Activated B cell treated with CpG ODN at 0.5 μM for 24 hours (primary cell): Measurements from ENCODE around the gene PCNP. TPM values are rescaled to one million over a fixed set of nuclear protein-coding genes. Genes with fewer than 3 reads are reported as not detected.
"Not testable (repeated sequence)": the region's sequence is repeated elsewhere in the genome, so short reads cannot be mapped to it uniquely, and the experiment has no call there.

Experiments
- ATAC-seq: fragments of 200-7000 bp; cut with Tn5 transposase; one replicate; pipeline ENCODE4 v1.10.0; 2021; ENCODE audit warnings: low read depth, mild to moderate bottlenecking, moderate library complexity
- CTCF ChIA-PET: fragments of 350-600 bp; sonication (Branson Sonifier 250); formaldehyde crosslinking; loops from one replicate; lab custom pipeline; 2021; ENCODE audit warnings: antibody characterized with exemption; lab: Charles Lee
- POLR2A ChIA-PET: fragments of 350-600 bp; sonication (Branson Sonifier 250); formaldehyde crosslinking; loops from one replicate; lab custom pipeline; 2021; ENCODE audit warnings: antibody characterized with exemption; lab: Charles Lee
- DNase-seq: peaks from one replicate; pipeline ENCODE4 v3.0.0; 2022
- H3K27ac Mint-ChIP-seq: one replicate; pipeline ENCODE4 v1.8.0; 2020; ENCODE audit warnings: mixed read lengths
- H3K27me3 Mint-ChIP-seq: one replicate; pipeline ENCODE4 v1.8.0; 2021; ENCODE audit warnings: mixed read lengths
- H3K36me3 Mint-ChIP-seq: one replicate; pipeline ENCODE4 v1.8.0; 2021; ENCODE audit warnings: low read depth, mixed read lengths
- H3K4me1 Mint-ChIP-seq: one replicate; pipeline ENCODE4 v1.8.0; 2021; ENCODE audit warnings: mixed read lengths
- H3K4me3 Mint-ChIP-seq: one replicate; pipeline ENCODE4 v1.8.0; 2020; ENCODE audit warnings: mild to moderate bottlenecking, mixed read lengths
- H3K9me3 Mint-ChIP-seq: one replicate; pipeline ENCODE4 v1.8.0; 2020; ENCODE audit warnings: mixed read lengths
- intact Hi-C: fragments of 100-400 bp; cut with micrococcal nuclease; formaldehyde crosslinking; loops from one replicate; pipeline ENCODE4 v1.15.1; 2024
- total RNA-seq: library from RNA; stranded (reverse); gene quantifications from 2 replicates; pipeline ENCODE4 v1.2.3, GENCODE V29; 2022
- TF ChIP-seq, protein P1 (sequence below): fragments of 200-600 bp; IDR thresholded peaks from one replicate; pipeline ENCODE4 v1.8.0; 2022; ENCODE audit warnings: antibody characterized with exemption, mild to moderate bottlenecking

Gene PCNP
- total RNA-seq, 1 donor from 2014 or later = 149 TPM

DNA sequence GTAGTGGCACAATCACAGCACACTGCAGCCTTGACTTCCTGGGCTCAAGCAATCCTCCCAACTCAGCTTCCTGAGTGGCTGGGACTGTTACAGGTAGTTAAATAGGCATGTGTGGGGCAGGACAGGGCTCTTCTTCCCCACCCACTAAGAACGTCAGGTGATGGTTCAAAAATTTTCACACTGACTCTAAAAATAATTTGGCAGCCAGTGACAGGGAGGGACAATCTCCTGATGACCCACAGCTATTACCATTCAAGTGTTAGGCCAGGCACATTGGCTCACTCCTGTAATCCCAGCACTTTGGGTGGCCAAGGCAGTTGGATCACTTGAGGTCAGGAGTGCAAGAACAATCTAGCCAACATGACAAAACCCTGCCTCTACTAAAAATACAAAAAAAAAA lies 24.5 kb upstream of the PCNP start:
- ChIA-PET CTCF (no interaction called here), POLR2A (interaction anchor here (0.6 kb wide), 1 partner anchor 43 kb away, joined by 6 read pairs; no protein-coding TSS in a partner anchor)
- ATAC-seq (no peak), DNase-seq (no peak)
- intact Hi-C loops = no loop called here
- TF ChIP-seq, protein P1, sequence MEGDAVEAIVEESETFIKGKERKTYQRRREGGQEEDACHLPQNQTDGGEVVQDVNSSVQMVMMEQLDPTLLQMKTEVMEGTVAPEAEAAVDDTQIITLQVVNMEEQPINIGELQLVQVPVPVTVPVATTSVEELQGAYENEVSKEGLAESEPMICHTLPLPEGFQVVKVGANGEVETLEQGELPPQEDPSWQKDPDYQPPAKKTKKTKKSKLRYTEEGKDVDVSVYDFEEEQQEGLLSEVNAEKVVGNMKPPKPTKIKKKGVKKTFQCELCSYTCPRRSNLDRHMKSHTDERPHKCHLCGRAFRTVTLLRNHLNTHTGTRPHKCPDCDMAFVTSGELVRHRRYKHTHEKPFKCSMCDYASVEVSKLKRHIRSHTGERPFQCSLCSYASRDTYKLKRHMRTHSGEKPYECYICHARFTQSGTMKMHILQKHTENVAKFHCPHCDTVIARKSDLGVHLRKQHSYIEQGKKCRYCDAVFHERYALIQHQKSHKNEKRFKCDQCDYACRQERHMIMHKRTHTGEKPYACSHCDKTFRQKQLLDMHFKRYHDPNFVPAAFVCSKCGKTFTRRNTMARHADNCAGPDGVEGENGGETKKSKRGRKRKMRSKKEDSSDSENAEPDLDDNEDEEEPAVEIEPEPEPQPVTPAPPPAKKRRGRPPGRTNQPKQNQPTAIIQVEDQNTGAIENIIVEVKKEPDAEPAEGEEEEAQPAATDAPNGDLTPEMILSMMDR = no peak
- Mint-ChIP-seq H3K36me3 (no peaks in the 10 kb centered on the region), H3K27ac (no peak overlapping the region), H3K9me3 (no peaks in the 10 kb centered on the region), H3K4me1 (no peaks in the 10 kb centered on the region), H3K27me3 (no peaks in the 10 kb centered on the region), H3K4me3 (no peak overlapping the region)

DNA sequence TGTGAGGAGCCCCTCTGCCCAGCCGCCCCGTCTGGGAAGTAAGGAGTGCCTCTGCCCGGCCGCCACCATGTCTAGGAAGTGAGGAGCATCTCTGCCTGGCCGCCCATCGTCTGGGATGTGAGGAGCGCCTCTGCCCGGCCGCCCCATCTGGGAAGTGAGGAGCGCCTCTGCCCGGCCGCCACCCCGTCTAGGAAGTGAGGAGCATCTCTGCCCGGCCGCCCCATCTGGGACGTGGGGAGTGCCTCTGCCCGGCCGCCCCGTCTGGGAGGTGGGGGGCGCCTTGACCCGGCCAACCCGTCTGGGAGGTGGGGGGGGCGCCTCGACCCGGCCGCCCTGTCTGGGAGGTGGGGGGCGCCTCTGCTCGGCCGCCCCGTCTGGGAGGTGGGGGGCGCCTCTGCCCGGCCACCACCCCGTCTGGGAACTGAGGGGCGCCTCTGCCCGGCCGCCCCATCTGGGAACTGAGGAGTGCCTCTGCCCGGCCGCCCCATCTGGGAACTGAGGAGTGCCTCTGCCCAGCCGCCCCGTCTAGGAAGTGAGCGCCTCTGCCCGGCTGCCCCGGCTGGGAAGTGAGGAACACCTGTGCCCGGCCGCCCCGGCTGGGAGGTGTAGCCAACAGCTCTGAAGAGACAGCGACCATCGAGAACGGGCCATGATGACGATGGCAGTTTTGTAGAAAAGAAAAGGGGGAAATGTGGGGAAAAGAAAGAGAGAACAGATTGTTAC lies 22.5 kb upstream of the PCNP start:
- H3K27ac Mint-ChIP-seq, H3K4me3 Mint-ChIP-seq, ATAC-seq, intact Hi-C loops, H3K9me3 Mint-ChIP-seq, H3K4me1 Mint-ChIP-seq, CTCF ChIA-PET, DNase-seq, H3K27me3 Mint-ChIP-seq, POLR2A ChIA-PET, H3K36me3 Mint-ChIP-seq: not testable (repeated sequence)

DNA sequence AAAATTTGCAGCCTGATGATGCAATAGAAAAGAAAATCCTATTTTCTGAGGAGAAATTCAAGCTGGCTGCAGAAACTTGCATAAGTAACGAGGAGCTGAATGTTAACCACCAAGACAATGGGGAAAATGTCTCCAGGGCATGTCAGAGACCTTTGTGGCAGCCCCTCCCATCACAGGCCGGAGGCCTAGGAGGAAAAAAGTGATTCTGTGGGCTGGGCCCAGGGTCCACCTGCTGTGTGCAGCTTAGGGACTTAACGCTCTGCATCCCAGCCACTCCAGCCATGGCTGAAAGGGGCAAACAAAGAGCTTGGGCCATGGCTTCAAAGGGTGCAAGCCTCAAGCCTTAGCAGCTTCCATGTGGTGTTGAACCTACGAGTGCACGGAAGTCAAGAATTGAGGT lies 20.6 kb upstream of the PCNP start:
- H3K9me3 Mint-ChIP-seq, H3K27me3 Mint-ChIP-seq, H3K27ac Mint-ChIP-seq, DNase-seq, ATAC-seq, H3K36me3 Mint-ChIP-seq, CTCF ChIA-PET, intact Hi-C loops, H3K4me1 Mint-ChIP-seq, H3K4me3 Mint-ChIP-seq, POLR2A ChIA-PET: not testable (repeated sequence)

DNA sequence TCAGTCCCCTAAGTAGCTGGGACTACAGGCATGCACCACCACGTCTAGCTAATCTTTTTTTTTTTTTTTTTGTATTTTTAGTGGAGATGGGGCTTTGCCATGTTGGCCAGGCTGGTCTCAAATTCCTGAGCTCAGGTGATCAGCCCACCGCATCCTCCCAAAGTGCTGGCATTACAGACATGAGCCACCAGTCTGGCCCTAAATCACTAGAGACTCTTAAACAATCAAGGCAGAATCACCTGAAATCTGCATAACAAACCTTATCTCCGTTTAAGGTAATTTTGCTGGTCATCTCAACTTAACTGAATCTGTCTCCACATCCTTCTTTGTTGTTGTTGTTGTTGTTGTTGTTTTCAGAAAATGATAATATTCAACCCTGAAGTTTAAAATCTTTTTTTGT lies 17.9 kb upstream of the PCNP start:
- TF ChIP-seq, protein P1 = no peak
- Mint-ChIP-seq H3K9me3 (no peaks in the 10 kb centered on the region), H3K36me3 (no peaks in the 10 kb centered on the region), H3K4me3 (no peak overlapping the region), H3K27ac (no peak overlapping the region), H3K27me3 (peaks cover 9% of the 10 kb centered on the region), H3K4me1 (peaks cover 3% of the 10 kb centered on the region)
- DNase-seq (no peak), ATAC-seq (no peak)
- POLR2A ChIA-PET = interaction anchor here (0.6 kb wide), 1 partner anchor 195 kb away, joined by 3 read pairs; no protein-coding TSS in a partner anchor
- intact Hi-C loops = no loop called here
- CTCF ChIA-PET = no interaction called here

DNA sequence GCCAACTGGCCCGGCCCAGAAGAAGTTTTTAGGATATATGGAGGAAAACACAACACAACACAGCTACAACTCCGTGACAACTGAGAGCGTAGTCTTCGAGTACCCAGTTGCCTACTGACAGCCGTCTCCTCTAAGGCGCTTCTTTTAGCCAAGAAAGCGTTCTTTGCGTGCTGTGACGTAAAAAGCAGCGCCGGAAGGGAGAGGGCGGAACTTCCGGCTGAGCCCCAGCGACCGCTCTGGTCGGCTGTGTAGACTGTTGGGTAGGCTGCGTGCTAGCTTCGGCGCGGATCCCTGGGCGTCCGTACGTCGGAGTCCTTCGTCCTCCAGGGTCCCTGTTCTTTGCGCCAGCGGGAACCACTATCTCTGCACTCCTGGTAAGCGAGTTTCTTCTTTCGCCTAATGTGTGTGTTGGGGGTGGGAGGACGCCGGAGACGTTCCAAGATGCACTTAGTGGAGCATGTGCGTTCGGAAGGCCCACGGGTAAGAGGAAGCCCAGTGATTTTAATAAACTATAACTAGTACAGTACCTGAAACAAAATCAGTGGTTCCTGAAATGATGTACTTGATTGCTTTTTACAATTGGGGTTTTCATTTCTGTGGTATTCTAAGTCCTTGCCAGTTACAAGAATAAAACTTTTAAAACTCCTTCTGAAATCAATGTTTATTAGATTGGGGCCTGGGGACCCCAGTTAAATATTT lies 12.2 kb upstream of the PCNP start, which contains the start of gene TRMT10C:
Gene TRMT10C, plus strand, starts transcription at position 239 of the 699 bp plus-strand sequence. CDS start 2,914 bp downstream, outside the sequence.
- ChIA-PET CTCF (interaction anchor here (2.2 kb wide), 1 partner anchor 12 kb away, joined by 10 read pairs; the partner anchor contains the start of gene PCNP), POLR2A (interaction anchor here (0.6 to 5.2 kb wide), 11 partner anchors 8 to 1301 kb away, joined by 3 to 94 read pairs (median 7); partner anchors contain the start of genes LNP1, NXPE3, PCNP and RPL24)
- Mint-ChIP-seq H3K36me3 (peaks cover 33% of the 10 kb centered on the region), H3K4me3 (peak within 1 kb of the TSS; percentile 99), H3K27ac (peak within 1 kb of the TSS; percentile 95), H3K27me3 (peaks cover 4% of the 10 kb centered on the region), H3K4me1 (peaks cover 42% of the 10 kb centered on the region), H3K9me3 (no peaks in the 10 kb centered on the region)
- intact Hi-C loops = loop anchor here (1.0 to 5.0 kb wide), 6 partner anchors 12 to 1159 kb away; partner anchors contain the start of genes CEP97, LNP1, RPL24 and SENP7
- TF ChIP-seq, protein P1 = no peak
- DNase-seq (peak; percentile 88), ATAC-seq (peak; percentile 96)
